ENCODE measurements around the gene SPOCK3. TPM values are rescaled to one million over a fixed set of nuclear protein-coding genes. Genes with fewer than 3 reads are reported as not detected.

The SPOCK3 gene
- total and polyA plus RNA-seq, 2 experiments from 2014 or later = 1.6 to 4.1 TPM

DNA sequence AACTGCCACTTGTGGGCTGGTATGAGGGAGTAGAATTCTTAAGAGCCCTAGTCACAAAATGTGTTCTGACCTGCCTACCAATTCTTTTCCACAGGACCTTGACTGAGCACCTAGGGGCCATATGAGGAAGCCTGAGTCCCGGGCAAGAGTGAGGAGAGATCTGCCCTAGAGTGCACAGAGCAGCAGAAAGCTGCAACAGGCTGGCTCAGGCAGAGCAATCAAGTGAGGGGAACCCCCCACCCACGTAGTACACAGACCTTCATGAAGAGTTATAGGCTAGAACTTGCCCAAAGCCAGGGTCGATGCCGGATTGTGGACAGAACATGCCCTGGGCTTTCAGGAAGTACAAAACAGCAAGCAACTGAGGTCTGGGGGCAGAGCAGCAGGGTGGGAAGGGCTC, 117.0 kb downstream of the SPOCK3 start:
- Histone ChIP-seq H2AFZ (peak overlapping the region; percentile 34; the same call in 1 of the 2 replicates), H3K4me1 (ENCODE audit: insufficient read depth) (no peaks in the 10 kb centered on the region), H3F3A (replicated peaks; ENCODE audit: low read depth) (no peaks in the 10 kb centered on the region), H3K9me2 (ENCODE audit: insufficient read depth) (no peaks in the 10 kb centered on the region), H3K4me2 (no peak overlapping the region), H3K36me3 (ENCODE audit: insufficient read depth) (no peaks in the 10 kb centered on the region), H3K27ac (ENCODE audit: low read depth) (no peak overlapping the region), H3K79me2 (replicated peaks; ENCODE audit: insufficient read depth) (no peaks in the 10 kb centered on the region), H3K27me3 (ENCODE audit: insufficient read depth) (no peaks in the 10 kb centered on the region), H4K20me1 (replicated peaks; ENCODE audit: insufficient read depth) (no peaks in the 10 kb centered on the region), H3K4me3 (no peak overlapping the region)
- H3K27ac Mint-ChIP-seq = no peak overlapping the region
- peaks cover 3% of the 10 kb centered on the region; the same call in 2 of the 3 replicates for H3K4me1 Mint-ChIP-seq
- no peaks in the 10 kb centered on the region for H3K27me3 Mint-ChIP-seq (ENCODE audit: insufficient read depth, low read depth, poor library complexity)
- DNase-seq (ENCODE audit: low spot score) = no peak
- ATAC-seq = peak; percentile 57; the same call in 2 of the 3 replicates
- H3K9me3 Mint-ChIP-seq = no peaks in the 10 kb centered on the region
- TF ChIP-seq ZNF114 (CRISPR knock-in tag; IDR thresholded peaks at IDR 0.05) (no peak), EZH2phosphoT487 (IDR thresholded peaks at IDR 0.05; ENCODE audit: unreplicated experiment) (no peak), POLR2AphosphoS5 (IDR thresholded peaks at IDR 0.05; ENCODE audit: low read depth) (no peak), JUNB (IDR thresholded peaks at IDR 0.05; ENCODE audit: unreplicated experiment) (no peak), EZH2 (IDR thresholded peaks at IDR 0.05; ENCODE audit: low read depth, unreplicated experiment) (no peak), ZNF331 (CRISPR knock-in tag; IDR thresholded peaks at IDR 0.05; ENCODE audit: low read depth) (no peak), STAT1 (IDR thresholded peaks at IDR 0.05; ENCODE audit: unreplicated experiment) (no peak)
- TF ChIP-seq, protein P1, sequence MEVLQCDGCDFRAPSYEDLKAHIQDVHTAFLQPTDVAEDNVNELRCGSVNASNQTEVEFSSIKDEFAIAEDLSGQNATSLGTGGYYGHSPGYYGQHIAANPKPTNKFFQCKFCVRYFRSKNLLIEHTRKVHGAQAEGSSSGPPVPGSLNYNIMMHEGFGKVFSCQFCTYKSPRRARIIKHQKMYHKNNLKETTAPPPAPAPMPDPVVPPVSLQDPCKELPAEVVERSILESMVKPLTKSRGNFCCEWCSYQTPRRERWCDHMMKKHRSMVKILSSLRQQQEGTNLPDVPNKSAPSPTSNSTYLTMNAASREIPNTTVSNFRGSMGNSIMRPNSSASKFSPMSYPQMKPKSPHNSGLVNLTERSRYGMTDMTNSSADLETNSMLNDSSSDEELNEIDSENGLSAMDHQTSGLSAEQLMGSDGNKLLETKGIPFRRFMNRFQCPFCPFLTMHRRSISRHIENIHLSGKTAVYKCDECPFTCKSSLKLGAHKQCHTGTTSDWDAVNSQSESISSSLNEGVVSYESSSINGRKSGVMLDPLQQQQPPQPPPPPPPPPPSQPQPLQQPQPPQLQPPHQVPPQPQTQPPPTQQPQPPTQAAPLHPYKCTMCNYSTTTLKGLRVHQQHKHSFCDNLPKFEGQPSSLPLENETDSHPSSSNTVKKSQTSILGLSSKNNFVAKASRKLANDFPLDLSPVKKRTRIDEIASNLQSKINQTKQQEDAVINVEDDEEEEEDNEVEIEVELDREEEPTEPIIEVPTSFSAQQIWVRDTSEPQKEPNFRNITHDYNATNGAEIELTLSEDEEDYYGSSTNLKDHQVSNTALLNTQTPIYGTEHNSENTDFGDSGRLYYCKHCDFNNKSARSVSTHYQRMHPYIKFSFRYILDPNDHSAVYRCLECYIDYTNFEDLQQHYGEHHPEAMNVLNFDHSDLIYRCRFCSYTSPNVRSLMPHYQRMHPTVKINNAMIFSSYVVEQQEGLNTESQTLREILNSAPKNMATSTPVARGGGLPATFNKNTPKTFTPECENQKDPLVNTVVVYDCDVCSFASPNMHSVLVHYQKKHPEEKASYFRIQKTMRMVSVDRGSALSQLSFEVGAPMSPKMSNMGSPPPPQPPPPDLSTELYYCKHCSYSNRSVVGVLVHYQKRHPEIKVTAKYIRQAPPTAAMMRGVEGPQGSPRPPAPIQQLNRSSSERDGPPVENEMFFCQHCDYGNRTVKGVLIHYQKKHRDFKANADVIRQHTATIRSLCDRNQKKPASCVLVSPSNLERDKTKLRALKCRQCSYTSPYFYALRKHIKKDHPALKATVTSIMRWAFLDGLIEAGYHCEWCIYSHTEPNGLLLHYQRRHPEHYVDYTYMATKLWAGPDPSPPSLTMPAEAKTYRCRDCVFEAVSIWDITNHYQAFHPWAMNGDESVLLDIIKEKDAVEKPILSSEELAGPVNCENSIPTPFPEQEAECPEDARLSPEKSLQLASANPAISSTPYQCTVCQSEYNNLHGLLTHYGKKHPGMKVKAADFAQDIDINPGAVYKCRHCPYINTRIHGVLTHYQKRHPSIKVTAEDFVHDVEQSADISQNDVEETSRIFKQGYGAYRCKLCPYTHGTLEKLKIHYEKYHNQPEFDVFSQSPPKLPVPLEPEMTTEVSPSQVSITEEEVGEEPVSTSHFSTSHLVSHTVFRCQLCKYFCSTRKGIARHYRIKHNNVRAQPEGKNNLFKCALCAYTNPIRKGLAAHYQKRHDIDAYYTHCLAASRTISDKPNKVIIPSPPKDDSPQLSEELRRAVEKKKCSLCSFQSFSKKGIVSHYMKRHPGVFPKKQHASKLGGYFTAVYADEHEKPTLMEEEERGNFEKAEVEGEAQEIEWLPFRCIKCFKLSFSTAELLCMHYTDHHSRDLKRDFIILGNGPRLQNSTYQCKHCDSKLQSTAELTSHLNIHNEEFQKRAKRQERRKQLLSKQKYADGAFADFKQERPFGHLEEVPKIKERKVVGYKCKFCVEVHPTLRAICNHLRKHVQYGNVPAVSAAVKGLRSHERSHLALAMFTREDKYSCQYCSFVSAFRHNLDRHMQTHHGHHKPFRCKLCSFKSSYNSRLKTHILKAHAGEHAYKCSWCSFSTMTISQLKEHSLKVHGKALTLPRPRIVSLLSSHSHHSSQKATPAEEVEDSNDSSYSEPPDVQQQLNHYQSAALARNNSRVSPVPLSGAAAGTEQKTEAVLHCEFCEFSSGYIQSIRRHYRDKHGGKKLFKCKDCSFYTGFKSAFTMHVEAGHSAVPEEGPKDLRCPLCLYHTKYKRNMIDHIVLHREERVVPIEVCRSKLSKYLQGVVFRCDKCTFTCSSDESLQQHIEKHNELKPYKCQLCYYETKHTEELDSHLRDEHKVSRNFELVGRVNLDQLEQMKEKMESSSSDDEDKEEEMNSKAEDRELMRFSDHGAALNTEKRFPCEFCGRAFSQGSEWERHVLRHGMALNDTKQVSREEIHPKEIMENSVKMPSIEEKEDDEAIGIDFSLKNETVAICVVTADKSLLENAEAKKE (CRISPR knock-in tag; IDR thresholded peaks at IDR 0.05) = no peak
- TF ChIP-seq, protein P2, sequence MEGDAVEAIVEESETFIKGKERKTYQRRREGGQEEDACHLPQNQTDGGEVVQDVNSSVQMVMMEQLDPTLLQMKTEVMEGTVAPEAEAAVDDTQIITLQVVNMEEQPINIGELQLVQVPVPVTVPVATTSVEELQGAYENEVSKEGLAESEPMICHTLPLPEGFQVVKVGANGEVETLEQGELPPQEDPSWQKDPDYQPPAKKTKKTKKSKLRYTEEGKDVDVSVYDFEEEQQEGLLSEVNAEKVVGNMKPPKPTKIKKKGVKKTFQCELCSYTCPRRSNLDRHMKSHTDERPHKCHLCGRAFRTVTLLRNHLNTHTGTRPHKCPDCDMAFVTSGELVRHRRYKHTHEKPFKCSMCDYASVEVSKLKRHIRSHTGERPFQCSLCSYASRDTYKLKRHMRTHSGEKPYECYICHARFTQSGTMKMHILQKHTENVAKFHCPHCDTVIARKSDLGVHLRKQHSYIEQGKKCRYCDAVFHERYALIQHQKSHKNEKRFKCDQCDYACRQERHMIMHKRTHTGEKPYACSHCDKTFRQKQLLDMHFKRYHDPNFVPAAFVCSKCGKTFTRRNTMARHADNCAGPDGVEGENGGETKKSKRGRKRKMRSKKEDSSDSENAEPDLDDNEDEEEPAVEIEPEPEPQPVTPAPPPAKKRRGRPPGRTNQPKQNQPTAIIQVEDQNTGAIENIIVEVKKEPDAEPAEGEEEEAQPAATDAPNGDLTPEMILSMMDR (conservative IDR thresholded peaks at IDR 0.05; ENCODE audit: low read depth in 2 of 2) = no peak
- TF ChIP-seq, protein P3, sequence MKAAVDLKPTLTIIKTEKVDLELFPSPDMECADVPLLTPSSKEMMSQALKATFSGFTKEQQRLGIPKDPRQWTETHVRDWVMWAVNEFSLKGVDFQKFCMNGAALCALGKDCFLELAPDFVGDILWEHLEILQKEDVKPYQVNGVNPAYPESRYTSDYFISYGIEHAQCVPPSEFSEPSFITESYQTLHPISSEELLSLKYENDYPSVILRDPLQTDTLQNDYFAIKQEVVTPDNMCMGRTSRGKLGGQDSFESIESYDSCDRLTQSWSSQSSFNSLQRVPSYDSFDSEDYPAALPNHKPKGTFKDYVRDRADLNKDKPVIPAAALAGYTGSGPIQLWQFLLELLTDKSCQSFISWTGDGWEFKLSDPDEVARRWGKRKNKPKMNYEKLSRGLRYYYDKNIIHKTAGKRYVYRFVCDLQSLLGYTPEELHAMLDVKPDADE (IDR thresholded peaks at IDR 0.05) = no peak
- TF ChIP-seq, protein P4, sequence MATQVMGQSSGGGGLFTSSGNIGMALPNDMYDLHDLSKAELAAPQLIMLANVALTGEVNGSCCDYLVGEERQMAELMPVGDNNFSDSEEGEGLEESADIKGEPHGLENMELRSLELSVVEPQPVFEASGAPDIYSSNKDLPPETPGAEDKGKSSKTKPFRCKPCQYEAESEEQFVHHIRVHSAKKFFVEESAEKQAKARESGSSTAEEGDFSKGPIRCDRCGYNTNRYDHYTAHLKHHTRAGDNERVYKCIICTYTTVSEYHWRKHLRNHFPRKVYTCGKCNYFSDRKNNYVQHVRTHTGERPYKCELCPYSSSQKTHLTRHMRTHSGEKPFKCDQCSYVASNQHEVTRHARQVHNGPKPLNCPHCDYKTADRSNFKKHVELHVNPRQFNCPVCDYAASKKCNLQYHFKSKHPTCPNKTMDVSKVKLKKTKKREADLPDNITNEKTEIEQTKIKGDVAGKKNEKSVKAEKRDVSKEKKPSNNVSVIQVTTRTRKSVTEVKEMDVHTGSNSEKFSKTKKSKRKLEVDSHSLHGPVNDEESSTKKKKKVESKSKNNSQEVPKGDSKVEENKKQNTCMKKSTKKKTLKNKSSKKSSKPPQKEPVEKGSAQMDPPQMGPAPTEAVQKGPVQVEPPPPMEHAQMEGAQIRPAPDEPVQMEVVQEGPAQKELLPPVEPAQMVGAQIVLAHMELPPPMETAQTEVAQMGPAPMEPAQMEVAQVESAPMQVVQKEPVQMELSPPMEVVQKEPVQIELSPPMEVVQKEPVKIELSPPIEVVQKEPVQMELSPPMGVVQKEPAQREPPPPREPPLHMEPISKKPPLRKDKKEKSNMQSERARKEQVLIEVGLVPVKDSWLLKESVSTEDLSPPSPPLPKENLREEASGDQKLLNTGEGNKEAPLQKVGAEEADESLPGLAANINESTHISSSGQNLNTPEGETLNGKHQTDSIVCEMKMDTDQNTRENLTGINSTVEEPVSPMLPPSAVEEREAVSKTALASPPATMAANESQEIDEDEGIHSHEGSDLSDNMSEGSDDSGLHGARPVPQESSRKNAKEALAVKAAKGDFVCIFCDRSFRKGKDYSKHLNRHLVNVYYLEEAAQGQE (IDR thresholded peaks at IDR 0.05; ENCODE audit: unreplicated experiment) = no peak
- no peak overlapping the region for H3K4me3 Mint-ChIP-seq
- no peaks in the 10 kb centered on the region for H3K36me3 Mint-ChIP-seq (ENCODE audit: low read depth)

Data from GM23338 (cell line).